Neutrophil (primary cell): Measurements from ENCODE around the gene SMIM29.

Experiments used
- H3K27ac ChIP-seq: fragments of 200-600 bp; sonication (generic); 2 replicates; pipeline ENCODE4 v1.5.1; 2016; ENCODE audit warnings: mild to moderate bottlenecking, moderate library complexity
- H3K27me3 ChIP-seq: fragments of 200-600 bp; sonication (generic); 2 replicates; pipeline ENCODE4 v1.6.0; 2016; ENCODE audit warnings: mild to moderate bottlenecking
- H3K36me3 ChIP-seq: fragments of 200-600 bp; sonication (generic); 2 replicates; pipeline ENCODE4 v1.5.1; 2017
- H3K4me1 ChIP-seq, 2 experiments: fragments of 200-600 bp in 1 of 2; sonication (generic) in 1 of 2; 1 replicate in 1 of 2; 2 replicates in 1 of 2; pipeline versions ENCODE4 v1.5.1 to v1.6.1; 2013 to 2016; ENCODE audit warnings: low read depth in 1 of 2, low read length in 1 of 2, mild to moderate bottlenecking in 1 of 2, moderate library complexity in 1 of 2; ENCODE audit not compliant: control insufficient read depth in 1 of 2, insufficient read depth in 1 of 2
- H3K4me3 ChIP-seq, 2 experiments: fragments of 200-600 bp in 1 of 2; sonication (generic) in 1 of 2; 1 replicate in 1 of 2; 2 replicates in 1 of 2; pipeline ENCODE4 v1.5.1; 2013 to 2016; ENCODE audit warnings: low read depth in 1 of 2, low read length in 1 of 2, mild to moderate bottlenecking in 1 of 2, moderate library complexity in 1 of 2
- H3K9me3 ChIP-seq: fragments of 200-600 bp; sonication (generic); 2 replicates; pipeline ENCODE4 v1.5.1; 2016
- TF ChIP-seq, protein P1 (sequence below): fragments of 200-600 bp; sonication (generic); IDR thresholded peaks from 2 replicates; pipeline ENCODE4 v1.5.1; 2016; ENCODE audit warnings: antibody characterized with exemption

The SMIM29 gene

DNA sequence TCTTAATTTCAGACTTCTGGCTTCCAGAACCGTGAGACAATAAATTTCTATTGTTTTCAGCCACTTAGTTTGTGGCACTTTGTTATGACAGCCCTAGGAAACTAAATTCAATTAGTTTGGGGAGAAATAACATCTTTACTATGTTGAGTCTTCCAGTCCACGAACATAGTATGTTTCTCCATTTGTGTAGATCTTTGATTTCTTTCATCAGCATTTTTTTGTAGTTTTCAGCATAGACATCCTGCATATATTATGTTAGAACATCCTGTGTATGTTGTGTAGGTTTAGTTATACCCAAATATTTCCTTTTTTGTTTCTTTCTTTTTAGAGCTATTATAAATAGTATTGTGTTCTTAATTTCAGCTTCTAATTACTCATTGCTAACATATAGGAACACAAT lies 30.1 kb downstream of the SMIM29 start:
- no peak overlapping the region for H3K27ac ChIP-seq
- TF ChIP-seq, protein P1, sequence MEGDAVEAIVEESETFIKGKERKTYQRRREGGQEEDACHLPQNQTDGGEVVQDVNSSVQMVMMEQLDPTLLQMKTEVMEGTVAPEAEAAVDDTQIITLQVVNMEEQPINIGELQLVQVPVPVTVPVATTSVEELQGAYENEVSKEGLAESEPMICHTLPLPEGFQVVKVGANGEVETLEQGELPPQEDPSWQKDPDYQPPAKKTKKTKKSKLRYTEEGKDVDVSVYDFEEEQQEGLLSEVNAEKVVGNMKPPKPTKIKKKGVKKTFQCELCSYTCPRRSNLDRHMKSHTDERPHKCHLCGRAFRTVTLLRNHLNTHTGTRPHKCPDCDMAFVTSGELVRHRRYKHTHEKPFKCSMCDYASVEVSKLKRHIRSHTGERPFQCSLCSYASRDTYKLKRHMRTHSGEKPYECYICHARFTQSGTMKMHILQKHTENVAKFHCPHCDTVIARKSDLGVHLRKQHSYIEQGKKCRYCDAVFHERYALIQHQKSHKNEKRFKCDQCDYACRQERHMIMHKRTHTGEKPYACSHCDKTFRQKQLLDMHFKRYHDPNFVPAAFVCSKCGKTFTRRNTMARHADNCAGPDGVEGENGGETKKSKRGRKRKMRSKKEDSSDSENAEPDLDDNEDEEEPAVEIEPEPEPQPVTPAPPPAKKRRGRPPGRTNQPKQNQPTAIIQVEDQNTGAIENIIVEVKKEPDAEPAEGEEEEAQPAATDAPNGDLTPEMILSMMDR, result no peak

DNA sequence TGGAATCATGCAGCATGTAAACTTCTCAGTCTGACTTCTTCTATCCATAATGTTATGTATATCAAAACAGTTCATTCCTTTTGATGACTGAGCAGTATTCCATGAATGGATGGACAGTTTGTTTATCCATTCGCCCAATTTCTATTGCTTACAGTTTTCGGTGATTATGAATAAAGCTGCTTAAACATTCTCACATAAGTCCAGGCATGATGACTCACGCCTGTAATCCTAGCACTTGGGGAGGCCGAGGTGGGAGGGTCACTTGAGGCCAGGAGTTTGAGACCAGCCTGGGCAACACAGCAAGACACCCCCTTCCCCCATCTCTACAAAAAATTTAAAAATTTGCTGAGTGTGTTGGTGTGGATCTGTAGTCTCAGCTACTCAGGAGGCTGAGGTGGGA lies 35.0 kb downstream of the SMIM29 start:
- Histone ChIP-seq H3K9me3 (no peaks in the 10 kb centered on the region), H3K27me3 (no peaks in the 10 kb centered on the region), H3K27ac (no peak overlapping the region), H3K4me3 (no peak overlapping the region), H3K4me1 (no peaks in the 10 kb centered on the region), H3K36me3 (no peaks in the 10 kb centered on the region)
- TF ChIP-seq, protein P1, result no peak

More for the DNA sequence above, 30.1 kb downstream of the SMIM29 start:
- Histone ChIP-seq H3K4me1 (peaks cover 0 to 6% of the 10 kb centered on the region in 2 experiments), H3K27me3 (no peaks in the 10 kb centered on the region), H3K9me3 (no peaks in the 10 kb centered on the region), H3K4me3 (no peak overlapping the region), H3K36me3 (no peaks in the 10 kb centered on the region)

DNA sequence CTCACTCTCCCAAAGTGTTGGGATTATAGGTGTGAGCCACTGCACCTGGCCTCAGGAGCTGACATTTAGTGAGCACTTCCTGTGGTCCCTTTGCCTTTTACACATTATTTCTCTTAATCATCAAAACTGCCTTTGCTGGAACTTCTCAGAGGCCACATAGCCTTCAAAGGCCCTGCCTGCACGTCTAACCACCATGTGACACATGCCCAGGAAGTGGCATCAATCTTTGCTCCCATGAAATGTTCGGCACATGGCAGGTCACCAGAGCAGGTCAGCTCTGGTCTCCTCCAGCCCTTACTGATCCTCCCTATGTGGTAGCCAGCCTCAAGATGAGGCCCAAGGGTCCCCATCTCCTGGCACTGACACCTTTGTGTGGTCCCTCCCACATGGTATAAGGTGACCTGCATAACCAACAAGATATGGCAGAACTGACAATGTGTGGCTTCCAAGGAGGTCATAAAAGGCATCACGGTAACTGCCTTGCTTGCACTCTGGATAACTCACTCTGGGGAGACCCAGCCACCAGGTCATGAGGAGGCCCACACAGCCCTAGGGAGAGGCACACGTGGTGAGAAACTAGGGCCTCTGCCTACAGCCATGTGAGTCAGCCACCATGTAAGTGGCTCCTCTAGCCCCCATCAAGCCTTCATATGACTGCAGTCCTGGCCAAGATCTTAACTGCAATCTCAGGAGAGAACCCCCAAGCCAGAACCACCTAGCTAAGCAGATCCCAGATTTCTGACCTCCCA lies 40.9 kb downstream of the SMIM29 start:
- H3K4me1 ChIP-seq, result no peaks in the 10 kb centered on the region
- TF ChIP-seq, protein P1, result no peak
- no peak overlapping the region for H3K4me3 ChIP-seq
- H3K27me3 ChIP-seq, result no peaks in the 10 kb centered on the region
- H3K36me3 ChIP-seq, result no peaks in the 10 kb centered on the region
- no peaks in the 10 kb centered on the region for H3K9me3 ChIP-seq
- H3K27ac ChIP-seq, result no peak overlapping the region

DNA sequence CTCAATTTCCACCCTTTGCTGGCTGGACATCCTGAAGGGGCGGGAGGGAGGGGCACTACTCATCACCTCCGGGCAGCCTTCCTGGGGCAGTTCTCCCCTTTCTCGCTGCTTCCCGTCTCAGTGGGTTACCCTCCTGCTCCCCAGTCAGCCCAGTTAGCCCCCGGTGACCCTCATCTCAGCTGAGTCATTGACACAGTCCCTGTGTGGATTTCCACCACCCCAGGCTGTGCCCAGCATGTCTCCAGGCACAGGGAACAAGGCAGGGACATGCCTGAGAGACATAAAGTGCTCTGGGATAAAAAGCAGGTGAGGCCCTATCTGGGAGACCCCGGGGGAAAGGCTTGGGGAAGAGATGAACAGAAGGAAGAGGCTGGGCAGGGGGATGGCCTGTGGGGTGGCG lies 42.1 kb downstream of the SMIM29 start:
- Histone ChIP-seq H3K27ac (no peak overlapping the region), H3K4me3 (no peak overlapping the region), H3K9me3 (no peaks in the 10 kb centered on the region), H3K36me3 (no peaks in the 10 kb centered on the region), H3K27me3 (no peaks in the 10 kb centered on the region), H3K4me1 (no peaks in the 10 kb centered on the region)
- TF ChIP-seq, protein P1, result no peak

DNA sequence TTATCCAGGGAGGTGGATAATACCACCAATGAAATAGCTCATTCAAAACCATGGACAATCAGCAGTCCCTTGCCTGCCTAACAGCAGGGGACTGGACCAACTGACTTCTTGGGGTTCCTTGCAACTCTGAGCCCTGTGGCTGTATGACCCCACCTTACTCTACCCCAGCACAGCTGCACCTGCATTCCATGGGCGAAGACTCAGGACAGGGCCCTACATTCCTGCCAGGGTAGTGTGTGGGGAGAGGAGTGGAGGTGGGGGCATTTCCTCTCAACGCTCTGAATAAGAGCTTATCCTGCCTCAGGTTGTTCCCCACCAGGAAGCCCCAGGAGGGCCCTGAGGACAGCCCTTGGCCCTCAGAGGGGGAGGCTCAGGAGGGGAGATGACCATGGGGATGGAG lies 42.9 kb downstream of the SMIM29 start:
- H3K36me3 ChIP-seq, result no peaks in the 10 kb centered on the region
- no peak overlapping the region for H3K27ac ChIP-seq
- H3K4me1 ChIP-seq, result no peaks in the 10 kb centered on the region
- no peak overlapping the region for H3K4me3 ChIP-seq
- no peaks in the 10 kb centered on the region for H3K27me3 ChIP-seq
- TF ChIP-seq, protein P1, result no peak
- H3K9me3 ChIP-seq, result no peaks in the 10 kb centered on the region
